ENCODE data around the gene ATRN. TPM values are rescaled to one million over a fixed set of nuclear protein-coding genes. Genes with fewer than 3 reads are reported as not detected.

ATRN gene
- total and polyA plus RNA-seq, 2 donors (not counting 1 experiment from before 2014, with no cell fraction given), result 5.8 to 19.5 TPM

GRCh38 chr20:3563133-3563532 is 92.3 kb downstream of the ATRN start:
- no peak overlapping the region for H3K9ac ChIP-seq (ENCODE audit: low read length)
- H2AFZ ChIP-seq (ENCODE audit: insufficient read depth, low read depth, low read length, poor library complexity, severe bottlenecking), result no peak overlapping the region
- DNase-seq, result no peak
- CTCF ChIA-PET, result interaction anchor here (1.0 to 1.3 kb wide), 5 partner anchors 10 to 340 kb away, joined by 3 to 7 read pairs (median 3); no protein-coding TSS in a partner anchor
- Mint-ChIP-seq H3K9me3 (ENCODE audit: insufficient read depth) (no peaks in the 10 kb centered on the region), H3K27me3 (no peaks in the 10 kb centered on the region), H3K4me3 (no peak overlapping the region), H3K27ac (no peak overlapping the region), H3K4me1 (peaks cover 9% of the 10 kb centered on the region)
- intact Hi-C loops (cut with micrococcal nuclease), result no loop called here
- H3K4me3 ChIP-seq (ENCODE audit: control extremely low read depth in 1 of 5, extremely low read depth in 1 of 5, insufficient read depth in 1 of 5, low read depth in 2 of 5, low read length in 4 of 5), result no peak overlapping the region
- no peak overlapping the region for H3K4me2 ChIP-seq (replicated peaks; ENCODE audit: low read depth, low read length, poor library complexity, severe bottlenecking)
- no peaks in the 10 kb centered on the region for H3K9me3 ChIP-seq (ENCODE audit: control extremely low read depth in 1 of 3, control insufficient read depth in 2 of 3, insufficient read depth in 1 of 3, low read length in 2 of 3)
- H3K4me1 ChIP-seq (ENCODE audit: control insufficient read depth in 2 of 2, insufficient read depth in 2 of 2, low read length in 2 of 2), result peaks cover 0 to 7% of the 10 kb centered on the region in 2 donors
- POLR2A ChIA-PET, result no interaction called here
- H3K79me2 ChIP-seq (ENCODE audit: control insufficient read depth, insufficient read depth, low read length), result no peaks in the 10 kb centered on the region
- no peaks in the 10 kb centered on the region for H3K27me3 ChIP-seq (replicated peaks in 1 of 4; ENCODE audit: control extremely low read depth in 1 of 4, control insufficient read depth in 3 of 4, insufficient read depth in 4 of 4, low read length in 3 of 4)
- H3K27ac ChIP-seq (ENCODE audit: low read length in 2 of 2), result no peak overlapping the region
- 100% methylated on average over 2 of the region's 3 CpGs for WGBS (ENCODE audit: insufficient coverage)
- TF ChIP-seq CTCF (IDR thresholded peaks at IDR 0.05), result no peak
- TF ChIP-seq EZH2 (IDR thresholded peaks at IDR 0.05; ENCODE audit: borderline replicate concordance, insufficient read depth, low read depth, low read length, poor library complexity, severe bottlenecking), result no peak
- H3K36me3 ChIP-seq (replicated peaks in 1 of 2; ENCODE audit: control extremely low read depth in 1 of 2, control insufficient read depth in 1 of 2, extremely low read depth in 1 of 2, insufficient read depth in 2 of 2, low read length in 1 of 2), result peaks cover 0 to 24% of the 10 kb centered on the region in 2 experiments
- ATAC-seq (ENCODE audit: low read depth), result no peak
- H4K20me1 ChIP-seq (ENCODE audit: control insufficient read depth, insufficient read depth, low read length, poor library complexity, severe bottlenecking), result no peaks in the 10 kb centered on the region

- H3K27me3 Mint-ChIP-seq, result no peaks in the 10 kb centered on the region
- 100% methylated on average over 1 of the region's 4 CpGs for WGBS (ENCODE audit: insufficient coverage)
- peaks cover 9% of the 10 kb centered on the region for H3K4me1 Mint-ChIP-seq
- Histone ChIP-seq H3K9me3 (ENCODE audit: control extremely low read depth in 1 of 3, control insufficient read depth in 2 of 3, insufficient read depth in 1 of 3, low read length in 2 of 3) (no peaks in the 10 kb centered on the region), H3K9ac (ENCODE audit: low read length) (no peak overlapping the region), H3K4me2 (replicated peaks; ENCODE audit: low read depth, low read length, poor library complexity, severe bottlenecking) (no peak overlapping the region), H3K27ac (ENCODE audit: low read length in 2 of 2) (no peak overlapping the region), H3K4me1 (ENCODE audit: control insufficient read depth in 2 of 2, insufficient read depth in 2 of 2, low read length in 2 of 2) (peaks cover 0 to 7% of the 10 kb centered on the region in 2 donors), H4K20me1 (ENCODE audit: control insufficient read depth, insufficient read depth, low read length, poor library complexity, severe bottlenecking) (no peaks in the 10 kb centered on the region), H2AFZ (ENCODE audit: insufficient read depth, low read depth, low read length, poor library complexity, severe bottlenecking) (no peak overlapping the region), H3K27me3 (replicated peaks in 1 of 4; ENCODE audit: control extremely low read depth in 1 of 4, control insufficient read depth in 3 of 4, insufficient read depth in 4 of 4, low read length in 3 of 4) (no peaks in the 10 kb centered on the region), H3K36me3 (replicated peaks in 1 of 2; ENCODE audit: control extremely low read depth in 1 of 2, control insufficient read depth in 1 of 2, extremely low read depth in 1 of 2, insufficient read depth in 2 of 2, low read length in 1 of 2) (peaks cover 0 to 24% of the 10 kb centered on the region in 2 experiments), H3K79me2 (ENCODE audit: control insufficient read depth, insufficient read depth, low read length) (no peaks in the 10 kb centered on the region), H3K4me3 (ENCODE audit: control extremely low read depth in 1 of 5, extremely low read depth in 1 of 5, insufficient read depth in 1 of 5, low read depth in 2 of 5, low read length in 4 of 5) (no peak overlapping the region)
- CTCF ChIA-PET, result interaction anchor here (1.0 to 1.3 kb wide), 5 partner anchors 10 to 341 kb away, joined by 3 to 7 read pairs (median 3); no protein-coding TSS in a partner anchor
- TF ChIP-seq EZH2 (IDR thresholded peaks at IDR 0.05; ENCODE audit: borderline replicate concordance, insufficient read depth, low read depth, low read length, poor library complexity, severe bottlenecking) (no peak), CTCF (IDR thresholded peaks at IDR 0.05) (peak; percentile 61)
- POLR2A ChIA-PET, result no interaction called here
- ATAC-seq (ENCODE audit: low read depth) (no peak), DNase-seq (peak; percentile 33)
- no peaks in the 10 kb centered on the region for H3K9me3 Mint-ChIP-seq (ENCODE audit: insufficient read depth)
- intact Hi-C loops (cut with micrococcal nuclease), result no loop called here
- H3K27ac Mint-ChIP-seq, result no peak overlapping the region
- H3K4me3 Mint-ChIP-seq, result no peak overlapping the region
These were observed 92.8 kb downstream of the ATRN start for GRCh38 chr20:3563548-3564177.

All from B cell (primary cell).